GM23338 (cell line): Measurements from ENCODE around the gene ABCD2. TPM values are rescaled to one million over a fixed set of nuclear protein-coding genes. Genes with fewer than 3 reads are reported as not detected.

Source experiments
- ATAC-seq: fragments of 200-7000 bp; cut with Tn5 transposase; 3 replicates; pipeline ENCODE4 v1.9.1; 2020
- DNase-seq: peaks from one replicate; pipeline ENCODE4 v3.0.0-alpha.2; 2015; ENCODE audit warnings: low spot score
- H2AFZ ChIP-seq: fragments of 200-600 bp; sonication (generic); 2 replicates; pipeline ENCODE4 v1.8.0; 2016; ENCODE audit warnings: antibody characterized with exemption, mild to moderate bottlenecking, moderate library complexity
- H3F3A ChIP-seq: fragments of 200-600 bp; sonication (generic); replicated peaks from 2 replicates; pipeline ENCODE4 v1.8.0; 2017; ENCODE audit warnings: antibody characterized with exemption, mixed run types, low read depth
- H3K27ac ChIP-seq: fragments of 200-600 bp; sonication (generic); 2 replicates; pipeline ENCODE4 v1.6.1; 2016; ENCODE audit warnings: low read depth
- H3K27me3 ChIP-seq: fragments of 200-600 bp; sonication (generic); 2 replicates; pipeline ENCODE4 v1.8.0; 2016; ENCODE audit warnings: mild to moderate bottlenecking, mixed run types, moderate library complexity; ENCODE audit not compliant: insufficient read depth
- H3K36me3 ChIP-seq: fragments of 200-600 bp; sonication (generic); 2 replicates; pipeline ENCODE4 v1.8.0; 2016; ENCODE audit warnings: mild to moderate bottlenecking; ENCODE audit not compliant: insufficient read depth
- H3K4me1 ChIP-seq: fragments of 200-600 bp; sonication (generic); 2 replicates; pipeline ENCODE4 v1.8.0; 2016; ENCODE audit warnings: mild to moderate bottlenecking, moderate library complexity; ENCODE audit not compliant: insufficient read depth
- H3K4me2 ChIP-seq: fragments of 200-600 bp; sonication (generic); 2 replicates; pipeline ENCODE4 v1.7.1; 2017; ENCODE audit warnings: mixed run types
- H3K4me3 ChIP-seq: fragments of 200-600 bp; sonication (generic); 2 replicates; pipeline ENCODE4 v1.6.1; 2016; ENCODE audit warnings: mixed run types
- H3K79me2 ChIP-seq: fragments of 200-600 bp; sonication (generic); replicated peaks from 2 replicates; pipeline ENCODE4 v1.8.0; 2017; ENCODE audit warnings: mild to moderate bottlenecking; ENCODE audit not compliant: insufficient read depth
- H3K9me2 ChIP-seq: fragments of 200-600 bp; sonication (generic); 2 replicates; pipeline ENCODE4 v1.8.0; 2017; ENCODE audit not compliant: insufficient read depth
- H4K20me1 ChIP-seq: fragments of 200-600 bp; sonication (generic); replicated peaks from 2 replicates; pipeline ENCODE4 v1.8.0; 2017; ENCODE audit warnings: mild to moderate bottlenecking; ENCODE audit not compliant: insufficient read depth
- H3K27ac Mint-ChIP-seq: 2 replicates; pipeline ENCODE4 v1.8.0; 2020; ENCODE audit warnings: inconsistent platforms, mild to moderate bottlenecking, moderate library complexity, mixed read lengths
- H3K27me3 Mint-ChIP-seq: 3 replicates; pipeline ENCODE4 v1.8.0; 2022; ENCODE audit warnings: low read depth, mild to moderate bottlenecking, moderate library complexity, mixed read lengths, inconsistent platforms; ENCODE audit not compliant: insufficient read depth, poor library complexity
- H3K36me3 Mint-ChIP-seq: 3 replicates; pipeline ENCODE4 v1.8.0; 2021; ENCODE audit warnings: low read depth, mild to moderate bottlenecking, inconsistent platforms, moderate library complexity, mixed read lengths
- H3K4me1 Mint-ChIP-seq: 3 replicates; pipeline ENCODE4 v1.8.0; 2020; ENCODE audit warnings: mild to moderate bottlenecking, inconsistent platforms, mixed read lengths
- H3K4me3 Mint-ChIP-seq: 3 replicates; pipeline ENCODE4 v1.8.0; 2021; ENCODE audit warnings: moderate library complexity, mild to moderate bottlenecking, inconsistent platforms, mixed read lengths
- H3K9me3 Mint-ChIP-seq: 3 replicates; pipeline ENCODE4 v1.8.0; 2020; ENCODE audit warnings: moderate library complexity, mild to moderate bottlenecking, inconsistent platforms, mixed read lengths
- ETS1 ChIP-seq: IDR thresholded peaks from 2 replicates; pipeline ENCODE4 v1.6.1; 2016; ENCODE audit warnings: antibody characterized with exemption
- EZH2 ChIP-seq: fragments of 200-600 bp; sonication (generic); IDR thresholded peaks from one replicate; pipeline ENCODE4 v1.8.0; 2017; ENCODE audit warnings: antibody characterized with exemption, mild to moderate bottlenecking, low read depth; ENCODE audit not compliant: unreplicated experiment
- JUNB ChIP-seq: IDR thresholded peaks from one replicate; pipeline ENCODE4 v1.6.1; 2016; ENCODE audit warnings: antibody characterized with exemption; ENCODE audit not compliant: unreplicated experiment
- NANOG ChIP-seq: IDR thresholded peaks from 2 replicates; pipeline ENCODE4 v1.6.1; 2016; ENCODE audit warnings: antibody characterized with exemption, borderline replicate concordance
- POLR2AphosphoS5 ChIP-seq: IDR thresholded peaks from 2 replicates; pipeline ENCODE4 v1.6.1; 2016; ENCODE audit warnings: antibody characterized with exemption, low read depth
- REST ChIP-seq: IDR thresholded peaks from one replicate; pipeline ENCODE4 v1.6.1; 2018; ENCODE audit warnings: antibody characterized with exemption; ENCODE audit not compliant: unreplicated experiment
- STAT1 ChIP-seq: IDR thresholded peaks from one replicate; pipeline ENCODE4 v1.6.1; 2016; ENCODE audit warnings: antibody characterized with exemption; ENCODE audit not compliant: unreplicated experiment
- ZNF331 ChIP-seq: fragments of 250-450 bp; sonication (Bioruptor Pico); IDR thresholded peaks from 2 replicates; pipeline ENCODE4 v1.5.0; 2020; ENCODE audit warnings: low read depth, mild to moderate bottlenecking, moderate library complexity
- polyA plus RNA-seq: library from polyadenylated mRNA; unstranded; fragments of >200 nt; fragmentation: Nextera tagmentation; extraction: Ambion mirVana; gene quantifications from 2 replicates; pipeline ENCODE4 v1.2.1, GENCODE V29; 2016
- total RNA-seq: library from RNA; depleted of rRNA; stranded (reverse); fragments of >200 nt; shearing (Covaris generic); gene quantifications from 2 replicates; pipeline ENCODE4 v1.2.3, GENCODE V29; 2014

The ABCD2 gene
- total and polyA plus RNA-seq, 2 experiments from 2014 or later, result not detected

- Histone ChIP-seq H3F3A (no peaks in the 10 kb centered on the region), H3K27ac (no peak overlapping the region), H4K20me1 (no peaks in the 10 kb centered on the region), H3K9me2 (no peaks in the 10 kb centered on the region), H3K4me3 (no peak overlapping the region), H3K4me2 (no peak overlapping the region), H3K36me3 (no peaks in the 10 kb centered on the region), H3K79me2 (no peaks in the 10 kb centered on the region), H3K27me3 (no peaks in the 10 kb centered on the region), H3K4me1 (no peaks in the 10 kb centered on the region), H2AFZ (no peak overlapping the region)
- Mint-ChIP-seq H3K4me3 (no peak overlapping the region), H3K27ac (no peak overlapping the region), H3K9me3 (no peaks in the 10 kb centered on the region), H3K36me3 (no peaks in the 10 kb centered on the region), H3K4me1 (no peaks in the 10 kb centered on the region), H3K27me3 (peaks cover 2% of the 10 kb centered on the region)
- TF ChIP-seq JUNB (no peak), REST (no peak), EZH2 (no peak)
- DNase-seq (no peak), ATAC-seq (no peak)
Measured at GRCh38 chr12:39632670-39633069, 13.1 kb upstream of the ABCD2 start.

GRCh38 chr12:39628836-39629235 is 9.2 kb upstream of the ABCD2 start:
- Histone ChIP-seq H3K27me3 (no peaks in the 10 kb centered on the region), H3K79me2 (no peaks in the 10 kb centered on the region), H3K4me1 (no peaks in the 10 kb centered on the region), H3F3A (no peaks in the 10 kb centered on the region), H3K36me3 (no peaks in the 10 kb centered on the region), H2AFZ (no peak overlapping the region), H4K20me1 (no peaks in the 10 kb centered on the region), H3K27ac (no peak overlapping the region), H3K4me3 (no peak overlapping the region), H3K9me2 (no peaks in the 10 kb centered on the region), H3K4me2 (no peak overlapping the region)
- peaks cover 2% of the 10 kb centered on the region; the same call in 1 of the 3 replicates for H3K4me1 Mint-ChIP-seq
- H3K27me3 Mint-ChIP-seq, result no peaks in the 10 kb centered on the region
- H3K27ac Mint-ChIP-seq, result no peak overlapping the region
- H3K9me3 Mint-ChIP-seq, result no peaks in the 10 kb centered on the region
- ATAC-seq (no peak), DNase-seq (no peak)
- H3K4me3 Mint-ChIP-seq, result no peak overlapping the region
- H3K36me3 Mint-ChIP-seq, result no peaks in the 10 kb centered on the region
- TF ChIP-seq STAT1 (no peak), NANOG (no peak), ZNF331 (CRISPR knock-in tag) (no peak), REST (no peak), ETS1 (no peak), POLR2AphosphoS5 (no peak)
